GM12874 (cell line): ENCODE data around the gene ZFPM1.

Source experiments
- TF ChIP-seq, protein P1 (sequence below): IDR thresholded peaks from 2 replicates; pipeline ENCODE4 v1.5.1; 2011; ENCODE audit warnings: low read depth, mild to moderate bottlenecking, control low read depth, low read length, moderate library complexity; ENCODE audit not compliant: insufficient read depth

The ZFPM1 gene

DNA sequence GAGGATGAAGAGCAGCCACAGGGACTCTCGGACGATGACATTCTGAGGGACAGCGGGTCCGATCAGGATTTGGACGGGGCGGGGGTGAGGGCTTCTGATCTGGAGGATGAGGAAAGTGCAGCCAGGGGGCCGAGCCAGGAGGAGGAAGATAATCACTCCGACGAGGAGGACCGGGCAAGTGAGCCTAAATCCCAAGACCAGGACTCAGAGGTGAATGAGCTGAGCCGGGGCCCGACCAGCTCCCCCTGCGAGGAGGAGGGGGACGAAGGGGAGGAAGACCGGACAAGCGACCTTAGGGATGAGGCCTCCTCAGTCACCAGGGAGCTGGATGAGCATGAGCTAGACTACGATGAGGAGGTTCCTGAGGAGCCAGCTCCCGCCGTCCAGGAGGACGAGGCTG is 124.1 kb downstream of the ZFPM1 start:
- TF ChIP-seq, protein P1, sequence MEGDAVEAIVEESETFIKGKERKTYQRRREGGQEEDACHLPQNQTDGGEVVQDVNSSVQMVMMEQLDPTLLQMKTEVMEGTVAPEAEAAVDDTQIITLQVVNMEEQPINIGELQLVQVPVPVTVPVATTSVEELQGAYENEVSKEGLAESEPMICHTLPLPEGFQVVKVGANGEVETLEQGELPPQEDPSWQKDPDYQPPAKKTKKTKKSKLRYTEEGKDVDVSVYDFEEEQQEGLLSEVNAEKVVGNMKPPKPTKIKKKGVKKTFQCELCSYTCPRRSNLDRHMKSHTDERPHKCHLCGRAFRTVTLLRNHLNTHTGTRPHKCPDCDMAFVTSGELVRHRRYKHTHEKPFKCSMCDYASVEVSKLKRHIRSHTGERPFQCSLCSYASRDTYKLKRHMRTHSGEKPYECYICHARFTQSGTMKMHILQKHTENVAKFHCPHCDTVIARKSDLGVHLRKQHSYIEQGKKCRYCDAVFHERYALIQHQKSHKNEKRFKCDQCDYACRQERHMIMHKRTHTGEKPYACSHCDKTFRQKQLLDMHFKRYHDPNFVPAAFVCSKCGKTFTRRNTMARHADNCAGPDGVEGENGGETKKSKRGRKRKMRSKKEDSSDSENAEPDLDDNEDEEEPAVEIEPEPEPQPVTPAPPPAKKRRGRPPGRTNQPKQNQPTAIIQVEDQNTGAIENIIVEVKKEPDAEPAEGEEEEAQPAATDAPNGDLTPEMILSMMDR: no peak

DNA sequence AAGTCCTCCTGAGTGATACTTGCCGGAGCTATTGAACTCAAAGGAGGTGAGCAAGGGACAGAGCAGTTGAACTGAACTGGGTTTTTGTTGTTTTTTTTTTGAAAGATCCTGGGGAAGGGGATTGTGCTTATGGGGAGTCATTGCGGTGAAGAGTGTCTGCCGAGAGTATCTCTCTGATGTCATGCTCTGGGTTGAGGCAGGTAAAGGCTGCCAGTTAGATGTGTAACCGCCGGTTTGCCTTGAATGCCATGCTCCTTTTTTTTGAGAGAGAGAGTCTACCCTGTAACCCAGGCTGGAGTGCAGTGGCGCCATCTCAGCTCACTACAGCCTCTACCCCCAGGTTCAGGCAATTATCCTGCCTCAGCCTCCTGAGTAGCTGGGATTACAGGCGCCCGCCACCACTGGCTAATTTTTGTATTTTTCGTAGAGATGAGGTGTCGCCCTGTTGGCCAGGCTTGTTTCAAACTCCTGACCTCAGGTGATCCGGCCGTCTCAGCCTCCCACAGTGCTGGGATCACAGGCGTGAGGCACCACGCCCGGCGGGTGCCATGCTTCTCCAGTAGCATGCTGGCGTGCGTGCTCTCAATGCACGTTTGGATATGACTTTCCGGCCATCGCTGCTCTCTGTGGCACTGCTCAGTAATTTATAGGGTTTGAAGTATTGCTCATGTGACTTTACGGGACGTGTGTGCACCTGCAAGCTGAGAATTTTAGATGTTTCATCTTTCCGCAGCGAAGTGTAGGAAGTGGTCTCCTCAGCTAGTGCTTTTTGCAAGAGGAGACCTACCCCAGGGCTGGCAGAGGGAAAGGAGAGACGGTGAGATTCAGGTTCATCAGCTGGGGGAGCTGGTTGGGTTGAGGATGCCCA is 125.6 kb downstream of the ZFPM1 start:
- TF ChIP-seq, protein P1: no peak

DNA sequence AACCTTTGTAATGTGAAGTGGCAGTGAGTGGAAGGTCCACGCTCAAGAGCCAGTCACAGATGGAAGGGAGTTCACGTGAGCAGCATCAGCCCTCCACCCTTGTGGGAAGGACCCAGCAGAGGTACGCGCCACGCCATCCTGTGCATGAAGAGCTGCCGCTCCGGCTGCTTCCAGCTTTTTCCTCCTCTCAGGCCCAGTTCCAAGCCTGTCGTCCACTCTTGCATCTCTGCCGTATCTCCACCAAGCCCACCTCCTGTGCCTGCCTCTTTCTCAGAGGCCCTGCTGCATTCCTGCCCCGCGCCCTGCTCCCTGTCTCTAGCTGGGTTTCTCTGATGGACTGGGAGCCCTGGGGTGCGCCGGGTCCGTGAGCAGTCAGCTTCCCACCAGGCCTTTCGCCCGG is 127.3 kb downstream of the ZFPM1 start:
- TF ChIP-seq, protein P1: no peak

DNA sequence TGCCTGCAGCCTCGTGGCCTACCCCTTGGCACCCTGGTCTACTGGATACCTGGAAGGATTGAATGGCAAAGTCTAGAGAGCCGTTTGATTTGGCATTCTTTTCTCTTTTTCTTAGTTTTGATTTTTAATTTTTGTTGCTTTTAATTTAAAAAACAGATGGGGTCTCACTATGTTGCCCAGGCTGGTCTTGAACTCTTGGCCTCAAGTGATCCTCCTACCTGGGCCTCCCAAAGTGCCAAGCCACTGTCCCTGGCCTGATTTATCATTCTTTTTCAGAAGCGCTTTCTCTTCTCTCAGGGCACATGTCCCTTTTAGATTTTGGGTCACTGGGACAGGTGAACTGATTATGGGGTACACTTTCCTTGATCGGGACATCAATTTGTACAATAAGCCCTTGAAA is 128.0 kb downstream of the ZFPM1 start:
- TF ChIP-seq, protein P1: no peak

DNA sequence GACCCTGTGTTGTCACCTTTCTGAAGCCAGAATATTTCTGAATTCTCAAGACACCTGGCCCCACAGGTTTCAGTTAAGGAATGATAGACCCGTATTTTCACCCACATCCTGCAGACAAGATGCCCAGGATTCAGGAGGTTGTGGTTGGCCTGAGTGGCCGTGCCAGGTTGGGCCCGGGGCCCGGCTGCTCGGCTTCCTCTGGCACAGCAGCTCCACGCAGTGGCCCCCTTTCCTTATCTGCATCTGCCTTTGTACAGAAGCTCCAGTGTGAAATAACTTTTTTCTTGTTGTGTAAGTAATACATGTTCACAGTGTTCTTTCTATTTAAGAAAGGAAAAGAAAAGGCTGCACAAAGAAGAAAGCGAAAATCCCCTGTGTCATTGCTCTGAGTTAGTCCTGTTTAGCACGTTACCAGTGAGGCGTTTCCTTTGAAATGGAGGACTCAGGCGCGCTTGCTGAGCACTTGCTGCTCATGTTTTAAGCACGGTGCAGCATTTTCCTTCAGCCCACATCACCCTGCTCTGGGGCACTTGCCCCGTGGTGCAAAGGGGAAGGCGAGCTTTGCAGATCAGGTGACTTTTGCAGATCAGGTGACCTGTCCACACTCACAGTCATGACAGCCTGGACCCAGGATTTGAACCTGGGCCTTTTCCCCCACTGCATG is 130.0 kb downstream of the ZFPM1 start:
- TF ChIP-seq, protein P1: no peak

DNA sequence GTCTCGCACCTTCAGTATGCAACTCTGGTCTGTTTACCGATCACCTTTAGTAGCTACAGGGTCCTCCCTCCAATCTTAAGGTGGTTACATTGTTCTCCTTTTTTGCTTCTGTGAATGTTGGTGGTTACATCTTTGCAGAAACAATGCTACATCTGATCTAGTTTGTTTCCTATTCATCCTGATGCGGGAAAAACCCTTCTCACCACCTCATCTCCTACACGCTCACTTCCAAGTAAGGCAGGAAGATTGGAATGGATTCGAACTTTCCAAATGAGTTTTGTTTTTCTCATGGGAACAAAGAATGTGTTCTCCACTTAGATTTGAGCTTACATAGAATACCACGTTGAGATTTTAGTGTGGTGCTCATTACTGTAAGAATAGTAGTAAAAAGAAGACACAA is 131.6 kb downstream of the ZFPM1 start:
- TF ChIP-seq, protein P1: no peak

DNA sequence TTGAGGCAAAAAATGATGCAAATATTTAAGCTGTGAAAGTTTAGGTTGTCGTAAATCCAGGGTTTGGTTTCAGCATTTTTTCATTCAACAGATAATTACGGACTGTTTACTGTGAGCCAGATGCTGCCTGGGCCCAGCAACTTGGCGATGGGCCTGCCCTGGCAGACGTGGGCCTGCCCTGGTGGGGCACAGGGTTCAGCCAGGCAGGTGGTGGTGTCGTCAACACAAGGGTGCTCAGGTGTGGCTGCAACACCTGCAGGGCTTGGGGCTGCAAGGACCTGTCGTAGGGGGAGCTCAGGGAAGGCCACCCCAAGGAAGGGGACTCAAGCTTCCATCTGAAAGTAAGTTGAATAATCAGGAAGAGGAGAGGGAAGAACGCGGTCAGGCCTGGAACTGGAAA is 132.2 kb downstream of the ZFPM1 start:
- TF ChIP-seq, protein P1: no peak
